ENCODE measurements around the gene ADI1.

DNA sequence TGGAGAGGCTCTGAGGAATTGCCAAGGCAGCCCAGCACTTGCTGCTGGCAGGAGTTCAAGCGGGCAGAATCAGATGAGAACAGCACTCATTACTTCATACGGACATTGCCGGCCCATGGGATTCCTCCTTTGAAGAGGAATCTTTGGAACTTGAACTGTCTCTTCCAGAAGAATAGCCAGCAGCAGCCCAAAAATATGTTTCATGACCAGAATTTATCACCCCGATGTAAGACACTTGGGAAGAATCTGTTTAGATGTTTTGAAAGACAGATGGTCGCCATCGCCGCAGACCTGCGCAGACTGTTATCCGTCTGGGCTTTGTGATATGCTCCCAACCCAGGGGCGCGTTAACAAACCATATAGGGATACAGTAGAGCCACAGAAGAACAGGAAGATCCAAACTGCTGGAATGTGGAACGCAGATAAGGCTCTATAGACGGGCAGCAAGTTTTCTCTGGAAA lies 3.7 kb upstream of the ADI1 start:
- TF ChIP-seq, protein P1, sequence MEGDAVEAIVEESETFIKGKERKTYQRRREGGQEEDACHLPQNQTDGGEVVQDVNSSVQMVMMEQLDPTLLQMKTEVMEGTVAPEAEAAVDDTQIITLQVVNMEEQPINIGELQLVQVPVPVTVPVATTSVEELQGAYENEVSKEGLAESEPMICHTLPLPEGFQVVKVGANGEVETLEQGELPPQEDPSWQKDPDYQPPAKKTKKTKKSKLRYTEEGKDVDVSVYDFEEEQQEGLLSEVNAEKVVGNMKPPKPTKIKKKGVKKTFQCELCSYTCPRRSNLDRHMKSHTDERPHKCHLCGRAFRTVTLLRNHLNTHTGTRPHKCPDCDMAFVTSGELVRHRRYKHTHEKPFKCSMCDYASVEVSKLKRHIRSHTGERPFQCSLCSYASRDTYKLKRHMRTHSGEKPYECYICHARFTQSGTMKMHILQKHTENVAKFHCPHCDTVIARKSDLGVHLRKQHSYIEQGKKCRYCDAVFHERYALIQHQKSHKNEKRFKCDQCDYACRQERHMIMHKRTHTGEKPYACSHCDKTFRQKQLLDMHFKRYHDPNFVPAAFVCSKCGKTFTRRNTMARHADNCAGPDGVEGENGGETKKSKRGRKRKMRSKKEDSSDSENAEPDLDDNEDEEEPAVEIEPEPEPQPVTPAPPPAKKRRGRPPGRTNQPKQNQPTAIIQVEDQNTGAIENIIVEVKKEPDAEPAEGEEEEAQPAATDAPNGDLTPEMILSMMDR (IDR thresholded peaks at IDR 0.05 in 8 of 11, conservative IDR thresholded peaks at IDR 0.05 in 3 of 11) = no peak
- no peak for TF ChIP-seq POLR2A (IDR thresholded peaks at IDR 0.05)

All from spleen (tissue), 7 donors.